Suprapubic skin (tissue), 4 donors: ENCODE measurements around the gene CLTC. TPM values are rescaled to one million over a fixed set of nuclear protein-coding genes. Genes with fewer than 3 reads are reported as not detected.
A peak's percentile ranks its signal among the peaks of the same experiment; 100 is the strongest.

Experiments
- DNase-seq, 2 donors: peaks; one replicate each; pipeline ENCODE4 v3.0.0-alpha.2; 2019; ENCODE audit warnings: low spot score in 2 of 2
- H3K27ac ChIP-seq: fragments of 200-600 bp; sonication (generic); one replicate; pipeline ENCODE4 v1.5.1; 2019
- H3K27me3 ChIP-seq: fragments of 200-600 bp; sonication (generic); one replicate; pipeline ENCODE4 v1.5.1; 2019
- H3K36me3 ChIP-seq: fragments of 200-600 bp; sonication (generic); one replicate; pipeline ENCODE4 v1.5.1; 2019
- H3K4me1 ChIP-seq: fragments of 200-600 bp; sonication (generic); one replicate; pipeline ENCODE4 v1.5.1; 2019
- H3K4me3 ChIP-seq: fragments of 200-600 bp; sonication (generic); one replicate; pipeline ENCODE4 v1.5.1; 2019; ENCODE audit warnings: mild to moderate bottlenecking
- H3K9me3 ChIP-seq: fragments of 200-600 bp; sonication (generic); one replicate; pipeline ENCODE4 v1.5.1; 2019
- CTCF ChIP-seq, 2 donors: fragments of 200-600 bp in 1 of 2; fragments of 450-650 bp in 1 of 2; sonication (generic) in 1 of 2; IDR thresholded peaks; one replicate each; pipeline ENCODE4 v1.5.1; 2016 to 2019; ENCODE audit warnings: antibody characterized with exemption in 2 of 2, mild to moderate bottlenecking in 1 of 2, moderate library complexity in 1 of 2
- EP300 ChIP-seq: sonication (generic); formaldehyde crosslinking; IDR thresholded peaks from one replicate; pipeline ENCODE4 v1.6.1; 2017; ENCODE audit warnings: antibody characterized with exemption
- POLR2A ChIP-seq, 2 donors: fragments of 450-650 bp; IDR thresholded peaks; one replicate each; pipeline ENCODE4 v1.6.1; 2017; ENCODE audit warnings: antibody characterized with exemption in 2 of 2, mild to moderate bottlenecking in 2 of 2, moderate library complexity in 2 of 2
- POLR2AphosphoS5 ChIP-seq, 3 donors: sonication (generic); formaldehyde crosslinking; IDR thresholded peaks; one replicate each; pipeline ENCODE4 v1.6.1; 2017; ENCODE audit warnings: antibody characterized with exemption in 3 of 3
- WGBS: methylation state at CpG from one replicate; pipeline ENCODE4 v1.1.5; 2018; 5-methylcytosine and 5-hydroxymethylcytosine counted together
- total RNA-seq, 4 donors: library from RNA; depleted of rRNA; stranded (reverse); fragments of >200 nt; gene quantifications; one replicate each; pipeline ENCODE4 v1.1.0, GENCODE V29; 2016

CLTC gene
- total RNA-seq, 4 donors from 2014 or later, result 99.2 to 178 (median 152) TPM

- H3K4me3 ChIP-seq, result no peak overlapping the region
- no peaks in the 10 kb centered on the region for H3K36me3 ChIP-seq
- 41% methylated on average over 2 of the region's 2 CpGs for WGBS
- peaks cover 23% of the 10 kb centered on the region for H3K4me1 ChIP-seq
- no peak for DNase-seq
- no peaks in the 10 kb centered on the region for H3K9me3 ChIP-seq
- H3K27me3 ChIP-seq, result no peaks in the 10 kb centered on the region
- peak overlapping the region; percentile 60 for H3K27ac ChIP-seq
- TF ChIP-seq POLR2AphosphoS5 (IDR thresholded peaks at IDR 0.05) (peak in 1 of 3 donors; percentile 74), CTCF (IDR thresholded peaks at IDR 0.05) (no peak)
Measured at GRCh38 chr17:59725691-59726090, 106.0 kb downstream of the CLTC start.

- no peak overlapping the region for H3K27ac ChIP-seq
Measured at GRCh38 chr17:59727817-59728533, 108.3 kb downstream of the CLTC start.

GRCh38 chr17:59730268-59730834, 110.7 kb downstream of the CLTC start:
- no peak for DNase-seq
- H3K27me3 ChIP-seq, result no peaks in the 10 kb centered on the region
- TF ChIP-seq CTCF (IDR thresholded peaks at IDR 0.05) (no peak), POLR2A (IDR thresholded peaks at IDR 0.05) (no peak), EP300 (no peak), POLR2AphosphoS5 (IDR thresholded peaks at IDR 0.05) (no peak)
- no peak overlapping the region for H3K4me3 ChIP-seq
- H3K9me3 ChIP-seq, result no peaks in the 10 kb centered on the region
- WGBS, result 91% methylated on average over 1 of the region's 1 CpG
- peaks cover 6% of the 10 kb centered on the region for H3K4me1 ChIP-seq
- peaks cover 14% of the 10 kb centered on the region for H3K36me3 ChIP-seq
- no peak overlapping the region for H3K27ac ChIP-seq

More at GRCh38 chr17:59727817-59728533, 108.3 kb downstream of the CLTC start:
- TF ChIP-seq POLR2A (IDR thresholded peaks at IDR 0.05), result no peak
- TF ChIP-seq CTCF (IDR thresholded peaks at IDR 0.05), result no peak
- no peak for TF ChIP-seq POLR2AphosphoS5 (IDR thresholded peaks at IDR 0.05)
- no peak for TF ChIP-seq EP300
- Histone ChIP-seq H3K36me3 (peaks cover 7% of the 10 kb centered on the region), H3K4me1 (peaks cover 23% of the 10 kb centered on the region), H3K4me3 (no peak overlapping the region), H3K9me3 (no peaks in the 10 kb centered on the region), H3K27me3 (no peaks in the 10 kb centered on the region)
- no peak for DNase-seq
- 100% methylated on average over 1 of the region's 1 CpG for WGBS

- WGBS, result 96% methylated on average over 2 of the region's 2 CpGs
- TF ChIP-seq CTCF (IDR thresholded peaks at IDR 0.05), result no peak
- no peak for TF ChIP-seq POLR2AphosphoS5 (IDR thresholded peaks at IDR 0.05)
- no peak for TF ChIP-seq EP300
- TF ChIP-seq POLR2A (IDR thresholded peaks at IDR 0.05), result no peak
- no peaks in the 10 kb centered on the region for H3K4me1 ChIP-seq
- H3K36me3 ChIP-seq, result peaks cover 36% of the 10 kb centered on the region
- DNase-seq, result no peak
- no peaks in the 10 kb centered on the region for H3K9me3 ChIP-seq
- H3K4me3 ChIP-seq, result no peak overlapping the region
- H3K27me3 ChIP-seq, result no peaks in the 10 kb centered on the region
- H3K27ac ChIP-seq, result no peak overlapping the region
Measured at GRCh38 chr17:59733697-59734096, 114.0 kb downstream of the CLTC start.

GRCh38 chr17:59734226-59734625, 114.5 kb downstream of the CLTC start:
- DNase-seq, result no peak
- no peak for TF ChIP-seq EP300
- TF ChIP-seq CTCF (IDR thresholded peaks at IDR 0.05), result no peak
- no peak for TF ChIP-seq POLR2A (IDR thresholded peaks at IDR 0.05)
- no peak for TF ChIP-seq POLR2AphosphoS5 (IDR thresholded peaks at IDR 0.05)
- Histone ChIP-seq H3K27ac (no peak overlapping the region), H3K36me3 (peaks cover 40% of the 10 kb centered on the region), H3K4me3 (no peak overlapping the region), H3K4me1 (no peaks in the 10 kb centered on the region), H3K9me3 (no peaks in the 10 kb centered on the region), H3K27me3 (no peaks in the 10 kb centered on the region)
- WGBS, result 98% methylated on average over 5 of the region's 5 CpGs
